GM23338 (cell line): Measurements from ENCODE around the gene VWA5A. TPM values are rescaled to one million over a fixed set of nuclear protein-coding genes. Genes with fewer than 3 reads are reported as not detected.

Experiments used
- ATAC-seq: fragments of 200-7000 bp; cut with Tn5 transposase; 3 replicates; pipeline ENCODE4 v1.9.1; 2020
- DNase-seq: peaks from one replicate; pipeline ENCODE4 v3.0.0-alpha.2; 2015; ENCODE audit warnings: low spot score
- H2AFZ ChIP-seq: fragments of 200-600 bp; sonication (generic); 2 replicates; pipeline ENCODE4 v1.8.0; 2016; ENCODE audit warnings: antibody characterized with exemption, mild to moderate bottlenecking, moderate library complexity
- H3F3A ChIP-seq: fragments of 200-600 bp; sonication (generic); replicated peaks from 2 replicates; pipeline ENCODE4 v1.8.0; 2017; ENCODE audit warnings: antibody characterized with exemption, mixed run types, low read depth
- H3K27ac ChIP-seq: fragments of 200-600 bp; sonication (generic); 2 replicates; pipeline ENCODE4 v1.6.1; 2016; ENCODE audit warnings: low read depth
- H3K27me3 ChIP-seq: fragments of 200-600 bp; sonication (generic); 2 replicates; pipeline ENCODE4 v1.8.0; 2016; ENCODE audit warnings: mild to moderate bottlenecking, mixed run types, moderate library complexity; ENCODE audit not compliant: insufficient read depth
- H3K36me3 ChIP-seq: fragments of 200-600 bp; sonication (generic); 2 replicates; pipeline ENCODE4 v1.8.0; 2016; ENCODE audit warnings: mild to moderate bottlenecking; ENCODE audit not compliant: insufficient read depth
- H3K4me1 ChIP-seq: fragments of 200-600 bp; sonication (generic); 2 replicates; pipeline ENCODE4 v1.8.0; 2016; ENCODE audit warnings: mild to moderate bottlenecking, moderate library complexity; ENCODE audit not compliant: insufficient read depth
- H3K4me2 ChIP-seq: fragments of 200-600 bp; sonication (generic); 2 replicates; pipeline ENCODE4 v1.7.1; 2017; ENCODE audit warnings: mixed run types
- H3K4me3 ChIP-seq: fragments of 200-600 bp; sonication (generic); 2 replicates; pipeline ENCODE4 v1.6.1; 2016; ENCODE audit warnings: mixed run types
- H3K79me2 ChIP-seq: fragments of 200-600 bp; sonication (generic); replicated peaks from 2 replicates; pipeline ENCODE4 v1.8.0; 2017; ENCODE audit warnings: mild to moderate bottlenecking; ENCODE audit not compliant: insufficient read depth
- H3K9me2 ChIP-seq: fragments of 200-600 bp; sonication (generic); 2 replicates; pipeline ENCODE4 v1.8.0; 2017; ENCODE audit not compliant: insufficient read depth
- H4K20me1 ChIP-seq: fragments of 200-600 bp; sonication (generic); replicated peaks from 2 replicates; pipeline ENCODE4 v1.8.0; 2017; ENCODE audit warnings: mild to moderate bottlenecking; ENCODE audit not compliant: insufficient read depth
- H3K27ac Mint-ChIP-seq: 2 replicates; pipeline ENCODE4 v1.8.0; 2020; ENCODE audit warnings: inconsistent platforms, mild to moderate bottlenecking, moderate library complexity, mixed read lengths
- H3K27me3 Mint-ChIP-seq: 3 replicates; pipeline ENCODE4 v1.8.0; 2022; ENCODE audit warnings: low read depth, mild to moderate bottlenecking, moderate library complexity, mixed read lengths, inconsistent platforms; ENCODE audit not compliant: insufficient read depth, poor library complexity
- H3K36me3 Mint-ChIP-seq: 3 replicates; pipeline ENCODE4 v1.8.0; 2021; ENCODE audit warnings: low read depth, mild to moderate bottlenecking, inconsistent platforms, moderate library complexity, mixed read lengths
- H3K4me1 Mint-ChIP-seq: 3 replicates; pipeline ENCODE4 v1.8.0; 2020; ENCODE audit warnings: mild to moderate bottlenecking, inconsistent platforms, mixed read lengths
- H3K4me3 Mint-ChIP-seq: 3 replicates; pipeline ENCODE4 v1.8.0; 2021; ENCODE audit warnings: moderate library complexity, mild to moderate bottlenecking, inconsistent platforms, mixed read lengths
- H3K9me3 Mint-ChIP-seq: 3 replicates; pipeline ENCODE4 v1.8.0; 2020; ENCODE audit warnings: moderate library complexity, mild to moderate bottlenecking, inconsistent platforms, mixed read lengths
- CREB1 ChIP-seq: fragments of 250-450 bp; sonication (Bioruptor Pico); IDR thresholded peaks from 2 replicates; pipeline ENCODE4 v1.5.0; 2020; ENCODE audit warnings: low read depth, mild to moderate bottlenecking, moderate library complexity
- EZH2 ChIP-seq: fragments of 200-600 bp; sonication (generic); IDR thresholded peaks from one replicate; pipeline ENCODE4 v1.8.0; 2017; ENCODE audit warnings: antibody characterized with exemption, mild to moderate bottlenecking, low read depth; ENCODE audit not compliant: unreplicated experiment
- EZH2phosphoT487 ChIP-seq: fragments of 200-600 bp; sonication (generic); IDR thresholded peaks from one replicate; pipeline ENCODE4 v1.8.1; 2018; ENCODE audit warnings: antibody characterized with exemption; ENCODE audit not compliant: unreplicated experiment
- JUNB ChIP-seq: IDR thresholded peaks from one replicate; pipeline ENCODE4 v1.6.1; 2016; ENCODE audit warnings: antibody characterized with exemption; ENCODE audit not compliant: unreplicated experiment
- NANOG ChIP-seq: IDR thresholded peaks from 2 replicates; pipeline ENCODE4 v1.6.1; 2016; ENCODE audit warnings: antibody characterized with exemption, borderline replicate concordance
- POLR2AphosphoS5 ChIP-seq: IDR thresholded peaks from 2 replicates; pipeline ENCODE4 v1.6.1; 2016; ENCODE audit warnings: antibody characterized with exemption, low read depth
- REST ChIP-seq: IDR thresholded peaks from one replicate; pipeline ENCODE4 v1.6.1; 2018; ENCODE audit warnings: antibody characterized with exemption; ENCODE audit not compliant: unreplicated experiment
- STAT1 ChIP-seq: IDR thresholded peaks from one replicate; pipeline ENCODE4 v1.6.1; 2016; ENCODE audit warnings: antibody characterized with exemption; ENCODE audit not compliant: unreplicated experiment
- ZNF114 ChIP-seq: fragments of 250-450 bp; sonication (Bioruptor Pico); IDR thresholded peaks from 2 replicates; pipeline ENCODE4 v1.5.0; 2020; ENCODE audit warnings: mild to moderate bottlenecking, moderate library complexity
- ZNF331 ChIP-seq: fragments of 250-450 bp; sonication (Bioruptor Pico); IDR thresholded peaks from 2 replicates; pipeline ENCODE4 v1.5.0; 2020; ENCODE audit warnings: low read depth, mild to moderate bottlenecking, moderate library complexity
- ZNF462 ChIP-seq: fragments of 250-450 bp; sonication (Bioruptor Pico); IDR thresholded peaks from 2 replicates; pipeline ENCODE4 v1.5.0; 2020; ENCODE audit warnings: mild to moderate bottlenecking, moderate library complexity
- polyA plus RNA-seq: library from polyadenylated mRNA; unstranded; fragments of >200 nt; fragmentation: Nextera tagmentation; extraction: Ambion mirVana; gene quantifications from 2 replicates; pipeline ENCODE4 v1.2.1, GENCODE V29; 2016
- total RNA-seq: library from RNA; depleted of rRNA; stranded (reverse); fragments of >200 nt; shearing (Covaris generic); gene quantifications from 2 replicates; pipeline ENCODE4 v1.2.3, GENCODE V29; 2014
- TF ChIP-seq, protein P1 (sequence below): IDR thresholded peaks from 2 replicates; pipeline ENCODE4 v1.6.1; 2016; ENCODE audit warnings: antibody characterized with exemption
- TF ChIP-seq, protein P2 (sequence below), 2 experiments: fragments of 200-600 bp in 1 of 2; sonication (generic) in 1 of 2; conservative IDR thresholded peaks; 2 replicates each; pipeline versions ENCODE4 v1.5.1 to v1.6.1; 2016 to 2017; ENCODE audit warnings: antibody characterized with exemption in 2 of 2, low read depth in 2 of 2, mild to moderate bottlenecking in 2 of 2, moderate library complexity in 1 of 2

Gene VWA5A
- total and polyA plus RNA-seq, 2 experiments from 2014 or later = 10.0 to 13.5 TPM

- H3K27ac ChIP-seq = no peak overlapping the region
- H3K4me2 ChIP-seq = no peak overlapping the region
- no peaks in the 10 kb centered on the region for H3K79me2 ChIP-seq
- no peak overlapping the region for H3K4me3 Mint-ChIP-seq
- peak overlapping the region; percentile 38; the same call in 1 of the 2 replicates for H2AFZ ChIP-seq
- TF ChIP-seq, protein P1, sequence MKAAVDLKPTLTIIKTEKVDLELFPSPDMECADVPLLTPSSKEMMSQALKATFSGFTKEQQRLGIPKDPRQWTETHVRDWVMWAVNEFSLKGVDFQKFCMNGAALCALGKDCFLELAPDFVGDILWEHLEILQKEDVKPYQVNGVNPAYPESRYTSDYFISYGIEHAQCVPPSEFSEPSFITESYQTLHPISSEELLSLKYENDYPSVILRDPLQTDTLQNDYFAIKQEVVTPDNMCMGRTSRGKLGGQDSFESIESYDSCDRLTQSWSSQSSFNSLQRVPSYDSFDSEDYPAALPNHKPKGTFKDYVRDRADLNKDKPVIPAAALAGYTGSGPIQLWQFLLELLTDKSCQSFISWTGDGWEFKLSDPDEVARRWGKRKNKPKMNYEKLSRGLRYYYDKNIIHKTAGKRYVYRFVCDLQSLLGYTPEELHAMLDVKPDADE = no peak
- no peak for TF ChIP-seq ZNF462 (CRISPR knock-in tag)
- no peak for TF ChIP-seq REST
- TF ChIP-seq ZNF331 (CRISPR knock-in tag) = no peak
- no peak for TF ChIP-seq ZNF114 (CRISPR knock-in tag)
- no peak for TF ChIP-seq EZH2phosphoT487
- no peak for TF ChIP-seq JUNB
- no peak for TF ChIP-seq NANOG
- TF ChIP-seq CREB1 = no peak
- TF ChIP-seq POLR2AphosphoS5 = no peak
- TF ChIP-seq STAT1 = no peak
- TF ChIP-seq EZH2 = no peak
- TF ChIP-seq, protein P2, sequence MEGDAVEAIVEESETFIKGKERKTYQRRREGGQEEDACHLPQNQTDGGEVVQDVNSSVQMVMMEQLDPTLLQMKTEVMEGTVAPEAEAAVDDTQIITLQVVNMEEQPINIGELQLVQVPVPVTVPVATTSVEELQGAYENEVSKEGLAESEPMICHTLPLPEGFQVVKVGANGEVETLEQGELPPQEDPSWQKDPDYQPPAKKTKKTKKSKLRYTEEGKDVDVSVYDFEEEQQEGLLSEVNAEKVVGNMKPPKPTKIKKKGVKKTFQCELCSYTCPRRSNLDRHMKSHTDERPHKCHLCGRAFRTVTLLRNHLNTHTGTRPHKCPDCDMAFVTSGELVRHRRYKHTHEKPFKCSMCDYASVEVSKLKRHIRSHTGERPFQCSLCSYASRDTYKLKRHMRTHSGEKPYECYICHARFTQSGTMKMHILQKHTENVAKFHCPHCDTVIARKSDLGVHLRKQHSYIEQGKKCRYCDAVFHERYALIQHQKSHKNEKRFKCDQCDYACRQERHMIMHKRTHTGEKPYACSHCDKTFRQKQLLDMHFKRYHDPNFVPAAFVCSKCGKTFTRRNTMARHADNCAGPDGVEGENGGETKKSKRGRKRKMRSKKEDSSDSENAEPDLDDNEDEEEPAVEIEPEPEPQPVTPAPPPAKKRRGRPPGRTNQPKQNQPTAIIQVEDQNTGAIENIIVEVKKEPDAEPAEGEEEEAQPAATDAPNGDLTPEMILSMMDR (conservative IDR thresholded peaks at IDR 0.05; ENCODE audit: low read depth in 2 of 2) = no peak
- H3K9me3 Mint-ChIP-seq = no peaks in the 10 kb centered on the region
- ATAC-seq = no peak
- peaks cover 5% of the 10 kb centered on the region for H3K4me1 ChIP-seq
- no peaks in the 10 kb centered on the region for H3K27me3 Mint-ChIP-seq
- H3K27me3 ChIP-seq = no peaks in the 10 kb centered on the region
- H3K9me2 ChIP-seq = no peaks in the 10 kb centered on the region
- H4K20me1 ChIP-seq = no peaks in the 10 kb centered on the region
- H3F3A ChIP-seq = no peaks in the 10 kb centered on the region
- H3K4me1 Mint-ChIP-seq = peaks cover 18% of the 10 kb centered on the region
- no peaks in the 10 kb centered on the region; the same call in 2 of the 3 replicates for H3K36me3 Mint-ChIP-seq
- peak; percentile 15 for DNase-seq
- no peak overlapping the region for H3K4me3 ChIP-seq
- H3K27ac Mint-ChIP-seq = no peak overlapping the region
- no peaks in the 10 kb centered on the region for H3K36me3 ChIP-seq
These were observed 43.7 kb upstream of the VWA5A start for GRCh38 chr11:124071623-124071948.
